B cell (primary cell): ENCODE measurements around the gene CALN1. TPM values are rescaled to one million over a fixed set of nuclear protein-coding genes. Genes with fewer than 3 reads are reported as not detected.

Source experiments
- ATAC-seq: fragments of 200-7000 bp; cut with Tn5 transposase; one replicate; pipeline ENCODE4 v1.10.0; 2021; ENCODE audit warnings: low read depth, mild to moderate bottlenecking, moderate number of reproducible peaks, moderate library complexity
- CTCF ChIA-PET: fragments of 350-600 bp; sonication (Branson Sonifier 250); formaldehyde crosslinking; loops from one replicate; lab custom pipeline; 2021; ENCODE audit warnings: antibody characterized with exemption, inconsistent platforms; lab: Charles Lee
- POLR2A ChIA-PET: fragments of 350-600 bp; sonication (Branson Sonifier 250); formaldehyde crosslinking; loops from one replicate; lab custom pipeline; 2021; ENCODE audit warnings: antibody characterized with exemption; lab: Charles Lee
- DNase-seq: peaks from one replicate; pipeline ENCODE4 v3.0.0; 2013
- H2AFZ ChIP-seq: 2 replicates; pipeline ENCODE4 v1.6.1; 2012; ENCODE audit warnings: mild to moderate bottlenecking, low read depth, low read length; ENCODE audit not compliant: insufficient read depth, poor library complexity, severe bottlenecking
- H3K27ac ChIP-seq, 2 donors: 1 replicate in 1 of 2; 2 replicates in 1 of 2; pipeline ENCODE4 v1.5.1; 2012 to 2013; ENCODE audit warnings: low read length in 2 of 2, mild to moderate bottlenecking in 2 of 2, moderate library complexity in 1 of 2
- H3K27me3 ChIP-seq, 4 experiments: fragments of 200-600 bp in 1 of 4; sonication (generic) in 1 of 4; replicated peaks in 1 of 4; 1 replicate in 2 of 4; 2 replicates in 2 of 4; pipeline versions ENCODE4 v1.6.1 to v1.7.0; 2013 to 2016; ENCODE audit warnings: low read length in 3 of 4, mild to moderate bottlenecking in 2 of 4, mixed read lengths in 1 of 4, moderate library complexity in 1 of 4; ENCODE audit not compliant: insufficient read depth in 4 of 4, control insufficient read depth in 3 of 4; ENCODE audit errors: control extremely low read depth in 1 of 4
- H3K36me3 ChIP-seq, 2 experiments: replicated peaks in 1 of 2; 1 replicate in 1 of 2; 2 replicates in 1 of 2; pipeline versions ENCODE4 v1.6.1 to v1.7.1; 2013; ENCODE audit warnings: low read length in 1 of 2; ENCODE audit not compliant: insufficient read depth in 2 of 2, control insufficient read depth in 1 of 2; ENCODE audit errors: control extremely low read depth in 1 of 2, extremely low read depth in 1 of 2
- H3K4me1 ChIP-seq, 2 donors: fragments of 200-600 bp in 1 of 2; sonication (generic) in 1 of 2; 1 replicate in 1 of 2; 2 replicates in 1 of 2; pipeline versions ENCODE4 v1.5.1 to v1.6.1; 2013 to 2017; ENCODE audit warnings: low read length in 2 of 2; ENCODE audit not compliant: control insufficient read depth in 2 of 2, insufficient read depth in 2 of 2
- H3K4me2 ChIP-seq: replicated peaks from 2 replicates; pipeline ENCODE3; 2012; ENCODE audit warnings: mild to moderate bottlenecking, low read depth, low read length; ENCODE audit not compliant: poor library complexity, severe bottlenecking
- H3K4me3 ChIP-seq, 5 experiments: fragments of 200-600 bp in 1 of 5; sonication (generic) in 1 of 5; 1 replicate in 3 of 5; 2 replicates in 2 of 5; pipeline versions ENCODE4 v1.5.1 to v1.7.0; 2011 to 2016; ENCODE audit warnings: low read length in 4 of 5, mild to moderate bottlenecking in 4 of 5, low read depth in 2 of 5, control low read depth in 1 of 5, moderate library complexity in 1 of 5; ENCODE audit not compliant: insufficient read depth in 1 of 5; ENCODE audit errors: control extremely low read depth in 1 of 5, extremely low read depth in 1 of 5
- H3K79me2 ChIP-seq: fragments of 200-600 bp; sonication (generic); one replicate; pipeline ENCODE4 v1.6.0; 2016; ENCODE audit warnings: low read length; ENCODE audit not compliant: control insufficient read depth, insufficient read depth
- H3K9ac ChIP-seq: fragments of 200-600 bp; sonication (generic); 2 replicates; pipeline ENCODE4 v1.6.1; 2017; ENCODE audit warnings: mild to moderate bottlenecking, low read length, moderate library complexity
- H3K9me3 ChIP-seq, 3 donors: one replicate each; pipeline versions ENCODE4 v1.6.1 to v1.7.1; 2013; ENCODE audit warnings: low read length in 2 of 3; ENCODE audit not compliant: control insufficient read depth in 2 of 3, insufficient read depth in 1 of 3; ENCODE audit errors: control extremely low read depth in 1 of 3
- H4K20me1 ChIP-seq: 2 replicates; pipeline ENCODE4 v1.6.0; 2012; ENCODE audit warnings: mild to moderate bottlenecking, low read length; ENCODE audit not compliant: insufficient read depth, control insufficient read depth, poor library complexity, severe bottlenecking
- H3K27ac Mint-ChIP-seq: one replicate; pipeline ENCODE4 v1.8.0; 2021; ENCODE audit warnings: mixed read lengths
- H3K27me3 Mint-ChIP-seq: one replicate; pipeline ENCODE4 v1.8.0; 2021; ENCODE audit warnings: mixed read lengths
- H3K4me1 Mint-ChIP-seq: one replicate; pipeline ENCODE4 v1.8.0; 2021; ENCODE audit warnings: mixed read lengths
- H3K4me3 Mint-ChIP-seq: one replicate; pipeline ENCODE4 v1.8.0; 2021; ENCODE audit warnings: mixed read lengths
- H3K9me3 Mint-ChIP-seq: one replicate; pipeline ENCODE4 v1.8.0; 2022; ENCODE audit warnings: mixed read lengths; ENCODE audit not compliant: insufficient read depth
- EZH2 ChIP-seq: IDR thresholded peaks from 2 replicates; pipeline ENCODE4 v1.6.1; 2012; ENCODE audit warnings: borderline replicate concordance, low read depth, mild to moderate bottlenecking, moderate library complexity, low read length; ENCODE audit not compliant: insufficient read depth, poor library complexity, severe bottlenecking
- WGBS: methylation state at CpG from one replicate; pipeline ENCODE4 v1.1.5; 2013; ENCODE audit warnings: missing lambda C conversion rate; ENCODE audit not compliant: insufficient coverage; 5-methylcytosine and 5-hydroxymethylcytosine counted together
- intact Hi-C: fragments of 100-400 bp; cut with micrococcal nuclease; formaldehyde crosslinking; loops from one replicate; pipeline ENCODE4 v1.10.0; 2022
- polyA plus RNA-seq: library from polyadenylated mRNA; depleted of rRNA; stranded (reverse); fragments of >200 nt; gene quantifications from 2 replicates; pipeline ENCODE4 v1.2.3, GENCODE V29; 2012
- total RNA-seq, 2 donors: library from RNA; stranded (reverse); fragments of 120-200 nt in 1 of 2; gene quantifications; 1 replicate in 1 of 2; 2 replicates in 1 of 2; pipeline versions ENCODE4 v1.2.3 to v1.2.4, GENCODE V29; 2013 to 2022
- TF ChIP-seq, protein P1 (sequence below): fragments of 200-600 bp; IDR thresholded peaks from one replicate; pipeline ENCODE4 v1.8.0; 2022; ENCODE audit warnings: antibody characterized with exemption, mild to moderate bottlenecking

The CALN1 gene
- total and polyA plus RNA-seq, 2 donors (not counting 1 experiment from before 2014, with no cell fraction given), result not detected

DNA sequence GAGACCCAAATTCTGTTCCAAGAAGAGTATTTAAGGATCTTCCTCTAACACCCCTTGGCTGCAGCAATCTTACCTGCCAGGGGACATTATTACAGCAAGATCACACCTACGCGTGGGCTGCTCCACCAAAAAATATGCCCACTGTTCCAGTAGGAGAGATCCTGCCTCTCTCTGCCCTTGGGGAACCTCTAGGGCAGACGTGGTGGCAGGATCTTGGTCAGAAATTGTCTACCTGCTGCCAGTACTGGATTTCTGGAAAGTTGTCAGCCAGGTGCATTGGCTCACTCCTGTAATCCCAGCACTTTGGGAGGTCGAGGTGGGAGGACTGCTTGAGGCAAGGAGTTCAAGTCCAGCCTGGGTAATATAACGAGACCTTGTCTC lies 259.0 kb downstream of the CALN1 start:
- Histone ChIP-seq H2AFZ (no peak overlapping the region), H3K4me3 (no peak overlapping the region), H3K4me1 (no peaks in the 10 kb centered on the region), H3K9me3 (peaks cover 0 to 5% (median 0%) of the 10 kb centered on the region in 3 donors), H3K9ac (no peak overlapping the region), H3K27me3 (no peaks in the 10 kb centered on the region), H3K4me2 (no peak overlapping the region), H3K27ac (no peak overlapping the region), H3K79me2 (no peaks in the 10 kb centered on the region), H3K36me3 (no peaks in the 10 kb centered on the region), H4K20me1 (no peaks in the 10 kb centered on the region)
- H3K27me3 Mint-ChIP-seq, result no peaks in the 10 kb centered on the region
- TF ChIP-seq, protein P1, sequence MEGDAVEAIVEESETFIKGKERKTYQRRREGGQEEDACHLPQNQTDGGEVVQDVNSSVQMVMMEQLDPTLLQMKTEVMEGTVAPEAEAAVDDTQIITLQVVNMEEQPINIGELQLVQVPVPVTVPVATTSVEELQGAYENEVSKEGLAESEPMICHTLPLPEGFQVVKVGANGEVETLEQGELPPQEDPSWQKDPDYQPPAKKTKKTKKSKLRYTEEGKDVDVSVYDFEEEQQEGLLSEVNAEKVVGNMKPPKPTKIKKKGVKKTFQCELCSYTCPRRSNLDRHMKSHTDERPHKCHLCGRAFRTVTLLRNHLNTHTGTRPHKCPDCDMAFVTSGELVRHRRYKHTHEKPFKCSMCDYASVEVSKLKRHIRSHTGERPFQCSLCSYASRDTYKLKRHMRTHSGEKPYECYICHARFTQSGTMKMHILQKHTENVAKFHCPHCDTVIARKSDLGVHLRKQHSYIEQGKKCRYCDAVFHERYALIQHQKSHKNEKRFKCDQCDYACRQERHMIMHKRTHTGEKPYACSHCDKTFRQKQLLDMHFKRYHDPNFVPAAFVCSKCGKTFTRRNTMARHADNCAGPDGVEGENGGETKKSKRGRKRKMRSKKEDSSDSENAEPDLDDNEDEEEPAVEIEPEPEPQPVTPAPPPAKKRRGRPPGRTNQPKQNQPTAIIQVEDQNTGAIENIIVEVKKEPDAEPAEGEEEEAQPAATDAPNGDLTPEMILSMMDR, result no peak
- TF ChIP-seq EZH2, result no peak
- intact Hi-C loops, result no loop called here
- no peak overlapping the region for H3K27ac Mint-ChIP-seq
- DNase-seq, result no peak
- no peak for ATAC-seq
- H3K4me3 Mint-ChIP-seq, result no peak overlapping the region
- no peaks in the 10 kb centered on the region for H3K9me3 Mint-ChIP-seq
- no peaks in the 10 kb centered on the region for H3K4me1 Mint-ChIP-seq
- ChIA-PET CTCF (no interaction called here), POLR2A (no interaction called here)
- 92% methylated on average over 3 of the region's 5 CpGs for WGBS

- Mint-ChIP-seq H3K4me1 (no peaks in the 10 kb centered on the region), H3K4me3 (no peak overlapping the region), H3K27ac (no peak overlapping the region), H3K9me3 (no peaks in the 10 kb centered on the region), H3K27me3 (no peaks in the 10 kb centered on the region)
- ChIA-PET POLR2A (no interaction called here), CTCF (interaction anchor here (0.9 to 1.0 kb wide), 2 partner anchors 8 to 28 kb away, joined by 3 read pairs; no protein-coding TSS in a partner anchor)
- ATAC-seq (no peak), DNase-seq (no peak)
- Histone ChIP-seq H4K20me1 (no peaks in the 10 kb centered on the region), H3K27ac (no peak overlapping the region), H3K27me3 (no peaks in the 10 kb centered on the region), H3K79me2 (no peaks in the 10 kb centered on the region), H3K9ac (no peak overlapping the region), H2AFZ (no peak overlapping the region), H3K36me3 (no peaks in the 10 kb centered on the region), H3K4me2 (no peak overlapping the region), H3K4me1 (no peaks in the 10 kb centered on the region), H3K4me3 (no peak overlapping the region), H3K9me3 (peaks cover 0 to 5% (median 0%) of the 10 kb centered on the region in 3 donors)
- TF ChIP-seq, protein P1, result no peak
- TF ChIP-seq EZH2, result no peak
- WGBS, result 43% methylated on average over 5 of the region's 7 CpGs
- intact Hi-C loops, result no loop called here
Observed at GRCh38 chr7:72152161-72153131, 259.7 kb downstream of the CALN1 start.
